ENCODE data around the gene NUDT14. TPM values are rescaled to one million over a fixed set of nuclear protein-coding genes. Genes with fewer than 3 reads are reported as not detected.

NUDT14 gene
- total RNA-seq, 1 donor from 2014 or later = 37.4 TPM

DNA sequence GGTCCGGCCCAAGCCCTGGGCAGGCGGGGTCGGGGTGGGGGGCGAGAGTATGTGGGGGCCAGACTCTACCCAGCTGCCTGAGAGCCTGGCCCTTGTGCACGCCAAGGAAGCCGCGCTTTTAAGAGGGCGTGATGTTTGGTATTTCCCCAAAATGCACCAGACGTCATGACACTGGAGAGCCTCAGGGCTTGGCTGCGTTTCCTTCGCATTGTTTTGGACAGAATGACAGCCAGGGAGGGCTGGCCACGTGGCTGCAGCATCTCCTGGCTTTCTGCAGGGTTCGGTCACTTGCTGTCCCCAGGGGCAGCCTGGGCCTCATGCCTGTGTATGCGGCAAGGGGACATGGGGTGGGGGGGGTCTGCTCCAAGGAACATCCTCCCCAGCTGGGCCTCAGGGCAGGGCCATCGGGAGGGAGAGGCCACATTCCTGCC, 16.1 kb upstream of the NUDT14 start:
- DNase-seq (ENCODE audit: low spot score) = no peak
- H3K27me3 Mint-ChIP-seq (ENCODE audit: low read depth) = peaks cover 7% of the 10 kb centered on the region
- H3K4me3 Mint-ChIP-seq (ENCODE audit: unreplicated experiment) = no peak overlapping the region
- H3K4me1 Mint-ChIP-seq (ENCODE audit: low read depth) = peaks cover 18% of the 10 kb centered on the region
- H3K9me3 Mint-ChIP-seq (ENCODE audit: low read depth) = no peaks in the 10 kb centered on the region
- TF ChIP-seq CTCF (IDR thresholded peaks at IDR 0.05) = no peak
- H3K36me3 Mint-ChIP-seq (ENCODE audit: low read depth) = no peaks in the 10 kb centered on the region
- no peak overlapping the region for H3K27ac Mint-ChIP-seq (ENCODE audit: unreplicated experiment)

DNA sequence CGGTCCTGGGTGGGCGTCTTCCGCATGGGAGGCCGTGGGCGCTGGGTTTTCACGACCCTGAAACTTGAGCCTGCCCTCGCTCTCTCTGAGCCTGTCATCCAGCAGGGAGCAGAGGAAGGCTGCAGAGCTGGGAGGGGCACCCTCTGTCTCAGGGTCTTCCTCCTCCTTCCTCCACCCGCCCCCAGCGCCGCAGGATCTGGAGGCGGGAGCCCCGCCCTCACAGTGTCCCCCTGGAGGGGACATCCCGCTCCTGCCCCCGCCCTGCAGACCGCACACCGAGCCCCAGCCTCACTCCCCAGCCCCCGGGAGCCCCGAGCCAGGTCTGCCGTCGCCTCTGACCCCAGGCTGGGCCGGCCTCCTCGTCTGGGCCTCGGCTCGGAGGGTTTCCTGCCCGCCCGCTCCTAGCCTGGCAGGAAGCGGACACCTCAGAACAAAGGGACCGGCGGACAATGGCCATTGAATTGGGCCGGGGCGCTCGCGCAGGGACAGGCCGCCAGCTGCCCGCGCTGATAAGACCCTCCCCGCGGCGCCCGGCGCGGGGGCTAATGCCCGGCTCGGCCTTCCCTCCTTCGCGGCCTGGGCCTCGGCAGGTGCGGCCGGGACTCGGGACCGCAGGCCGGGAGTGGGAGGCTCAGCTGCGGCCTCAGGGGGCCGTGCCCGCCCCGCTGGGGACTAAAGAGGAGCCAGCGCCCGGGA, 15.3 kb upstream of the NUDT14 start:
- Mint-ChIP-seq H3K4me1 (ENCODE audit: low read depth) (peaks cover 18% of the 10 kb centered on the region), H3K36me3 (ENCODE audit: low read depth) (no peaks in the 10 kb centered on the region), H3K9me3 (ENCODE audit: low read depth) (no peaks in the 10 kb centered on the region), H3K27ac (ENCODE audit: unreplicated experiment) (no peak overlapping the region), H3K4me3 (ENCODE audit: unreplicated experiment) (no peak overlapping the region), H3K27me3 (ENCODE audit: low read depth) (peaks cover 7% of the 10 kb centered on the region)
- TF ChIP-seq CTCF (IDR thresholded peaks at IDR 0.05) = no peak
- no peak for DNase-seq (ENCODE audit: low spot score)

DNA sequence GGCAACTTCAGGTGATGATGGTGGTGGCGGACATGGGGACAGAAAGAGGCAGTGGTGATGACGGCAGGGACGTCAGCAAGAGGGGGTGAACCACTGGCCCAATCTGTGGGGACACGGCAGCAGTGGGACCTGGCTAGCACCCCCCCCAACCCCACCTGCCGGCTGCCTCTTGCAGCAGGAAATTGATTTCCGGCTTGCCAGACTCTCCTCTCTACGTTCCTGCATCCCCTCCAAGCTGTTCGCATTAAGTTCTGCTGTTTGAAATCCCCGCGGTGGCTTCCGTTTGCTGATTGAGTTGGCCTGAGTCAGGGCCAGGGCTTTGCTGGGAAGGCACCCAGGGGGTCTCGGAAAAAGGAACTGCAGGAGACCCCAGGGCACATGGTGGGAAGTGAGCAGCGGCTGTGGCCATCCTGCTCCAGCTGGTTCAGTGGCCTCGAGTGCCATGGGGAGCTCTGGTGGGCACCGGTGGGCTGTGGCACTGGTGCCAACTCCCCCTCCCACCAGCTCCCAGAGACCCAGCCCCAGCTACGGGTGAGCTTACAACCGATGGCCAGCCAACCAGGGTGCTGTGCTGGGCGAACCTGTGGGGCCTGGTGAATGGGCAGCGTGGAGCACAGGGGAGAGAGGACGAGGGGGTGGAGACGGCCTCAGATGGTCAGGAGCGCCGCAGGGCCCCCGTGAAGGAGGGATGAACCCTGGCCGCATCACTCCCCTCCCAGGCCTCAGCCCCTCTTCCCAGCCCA, 14.6 kb upstream of the NUDT14 start:
- Mint-ChIP-seq H3K4me1 (ENCODE audit: low read depth) (peaks cover 18% of the 10 kb centered on the region), H3K4me3 (ENCODE audit: unreplicated experiment) (no peak overlapping the region), H3K27me3 (ENCODE audit: low read depth) (peaks cover 7% of the 10 kb centered on the region), H3K36me3 (ENCODE audit: low read depth) (no peaks in the 10 kb centered on the region), H3K9me3 (ENCODE audit: low read depth) (no peaks in the 10 kb centered on the region), H3K27ac (ENCODE audit: unreplicated experiment) (no peak overlapping the region)
- peak; percentile 8 for TF ChIP-seq CTCF (IDR thresholded peaks at IDR 0.05)
- no peak for DNase-seq (ENCODE audit: low spot score)

DNA sequence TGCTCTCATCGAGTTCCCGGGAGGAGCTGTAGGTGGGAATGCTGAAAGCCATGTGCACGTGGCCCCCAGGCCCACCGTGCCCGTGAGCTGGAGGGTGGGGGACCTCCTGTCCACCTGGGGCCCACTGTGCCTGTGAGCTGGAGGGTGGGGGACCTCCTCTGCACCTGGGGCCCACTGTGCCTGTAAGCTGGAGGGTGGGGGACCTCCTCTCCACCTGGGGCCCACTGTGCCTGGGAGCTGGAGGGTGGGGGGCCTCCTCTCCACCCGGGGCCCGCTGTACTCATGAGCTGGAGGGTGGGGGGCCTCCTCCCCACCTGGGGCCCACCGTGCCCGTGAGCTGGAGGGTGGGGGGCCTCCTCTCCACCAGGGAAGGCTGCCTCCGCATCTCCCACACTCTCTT, 13.9 kb upstream of the NUDT14 start:
- no peak overlapping the region for H3K4me3 Mint-ChIP-seq (ENCODE audit: unreplicated experiment)
- H3K36me3 Mint-ChIP-seq (ENCODE audit: low read depth) = no peaks in the 10 kb centered on the region
- H3K27me3 Mint-ChIP-seq (ENCODE audit: low read depth) = peaks cover 7% of the 10 kb centered on the region
- DNase-seq (ENCODE audit: low spot score) = no peak
- peaks cover 18% of the 10 kb centered on the region for H3K4me1 Mint-ChIP-seq (ENCODE audit: low read depth)
- H3K9me3 Mint-ChIP-seq (ENCODE audit: low read depth) = no peaks in the 10 kb centered on the region
- no peak overlapping the region for H3K27ac Mint-ChIP-seq (ENCODE audit: unreplicated experiment)
- no peak for TF ChIP-seq CTCF (IDR thresholded peaks at IDR 0.05)

DNA sequence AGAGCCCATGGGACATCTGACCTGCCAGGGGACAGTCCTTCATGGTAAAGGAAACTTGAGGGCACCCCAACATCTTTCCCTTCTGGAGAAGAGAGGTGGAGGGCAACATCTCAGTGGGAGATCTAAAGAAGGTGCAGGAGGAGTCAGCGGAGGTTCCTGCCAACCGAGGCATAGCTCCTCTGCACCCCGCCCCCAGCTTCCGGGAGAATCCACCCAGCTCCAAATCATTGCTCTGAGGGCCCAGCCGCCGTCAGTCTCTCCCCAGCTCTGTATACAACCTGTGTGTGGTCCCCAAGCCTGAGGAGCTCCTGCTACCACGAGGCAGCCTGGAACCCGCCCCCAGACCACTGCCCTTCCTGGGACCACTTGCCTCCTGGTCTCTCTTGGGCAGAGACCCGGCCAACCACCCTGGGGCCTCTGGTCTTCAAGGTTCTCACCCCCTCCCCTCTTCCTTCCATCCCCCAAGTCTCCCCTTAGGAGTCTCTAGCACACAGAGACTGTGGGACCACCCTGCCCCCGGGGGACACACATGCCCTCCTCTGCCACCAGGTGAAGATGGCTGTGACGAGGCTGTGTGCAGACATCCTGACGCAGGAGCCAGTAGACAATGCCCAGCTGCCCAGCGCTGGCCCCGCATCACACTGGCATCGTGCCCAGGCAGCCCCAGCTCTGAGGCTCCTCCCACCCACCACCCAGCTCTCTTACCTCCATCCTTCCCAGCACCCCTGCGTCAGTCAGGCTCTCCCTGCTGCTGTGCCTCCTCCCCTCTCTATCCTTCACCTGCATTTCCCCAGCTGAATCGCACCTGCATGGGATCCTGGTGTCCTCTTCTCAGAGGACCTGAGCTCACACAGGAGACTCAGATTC, 13.0 kb upstream of the NUDT14 start:
- no peak for DNase-seq (ENCODE audit: low spot score)
- Mint-ChIP-seq H3K4me1 (ENCODE audit: low read depth) (peaks cover 13% of the 10 kb centered on the region), H3K9me3 (ENCODE audit: low read depth) (no peaks in the 10 kb centered on the region), H3K27me3 (ENCODE audit: low read depth) (peaks cover 10% of the 10 kb centered on the region), H3K36me3 (ENCODE audit: low read depth) (no peaks in the 10 kb centered on the region), H3K4me3 (ENCODE audit: unreplicated experiment) (no peak overlapping the region), H3K27ac (ENCODE audit: unreplicated experiment) (no peak overlapping the region)
- no peak for TF ChIP-seq CTCF (IDR thresholded peaks at IDR 0.05)

Measured in chondrocyte (in vitro differentiated cells).